GM18868 (cell line): Measurements from ENCODE around the gene KCNJ12.
"Not testable (repeated sequence)": the region's sequence is repeated elsewhere in the genome, so short reads cannot be mapped to it uniquely, and the experiment has no call there.

Experiments
- ATAC-seq: cut with Tn5 transposase; IDR thresholded peaks from one replicate; pipeline ENCODE4 v1.9.1; 2021; ENCODE audit warnings: mild to moderate bottlenecking, moderate library complexity; ENCODE audit not compliant: unreplicated experiment

Gene KCNJ12

DNA sequence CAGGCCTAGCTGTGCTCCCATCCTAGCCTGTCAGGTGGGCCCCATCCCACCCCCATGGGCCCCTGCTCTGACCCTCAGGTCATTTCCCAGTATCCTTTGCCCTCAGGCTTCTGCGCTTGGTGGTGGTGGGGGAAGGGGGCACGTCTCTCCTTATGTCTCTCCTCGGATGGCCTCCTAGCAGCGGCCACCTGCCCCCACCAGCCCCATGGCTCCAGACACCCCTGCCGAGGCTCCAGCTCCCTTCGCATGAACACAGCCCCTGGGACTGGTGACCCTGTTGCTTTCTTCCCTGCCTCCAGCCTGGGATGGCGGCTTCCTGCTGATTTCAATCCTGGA lies 27.3 kb upstream of the KCNJ12 start:
- not testable (repeated sequence) for ATAC-seq

DNA sequence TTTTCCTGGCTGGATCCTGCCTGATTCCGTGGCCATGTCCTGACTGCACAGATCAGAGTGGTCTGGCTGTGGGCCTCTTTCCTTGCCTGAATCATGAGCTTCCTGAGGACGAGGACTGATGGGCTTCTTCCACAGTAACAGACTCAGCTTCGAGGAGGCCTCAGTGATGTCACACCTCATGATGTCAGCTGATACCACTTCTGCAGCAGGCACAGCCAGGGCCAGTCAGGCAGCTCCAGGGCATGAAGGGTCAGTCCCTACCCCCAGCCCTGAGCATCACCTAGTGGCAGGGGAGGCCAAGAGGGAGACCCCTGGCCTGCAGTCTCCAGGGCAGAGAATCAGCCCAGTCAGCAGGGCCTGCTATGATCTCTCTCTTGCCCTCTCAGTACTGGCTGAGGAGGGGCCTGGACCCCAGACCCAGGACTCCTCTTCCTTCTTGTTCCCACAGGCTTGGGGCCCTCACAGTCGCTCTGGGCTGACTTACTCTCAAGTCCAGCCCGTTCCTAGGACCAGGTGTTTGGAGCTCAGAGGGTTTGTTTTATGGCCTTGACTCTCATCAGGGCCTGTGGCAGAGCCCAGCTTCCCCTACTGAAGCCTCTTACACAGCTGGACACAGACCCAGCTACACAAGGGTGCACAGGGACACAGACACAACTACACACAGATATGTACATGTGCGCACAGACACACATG lies 26.7 kb upstream of the KCNJ12 start:
- ATAC-seq = not testable (repeated sequence)

DNA sequence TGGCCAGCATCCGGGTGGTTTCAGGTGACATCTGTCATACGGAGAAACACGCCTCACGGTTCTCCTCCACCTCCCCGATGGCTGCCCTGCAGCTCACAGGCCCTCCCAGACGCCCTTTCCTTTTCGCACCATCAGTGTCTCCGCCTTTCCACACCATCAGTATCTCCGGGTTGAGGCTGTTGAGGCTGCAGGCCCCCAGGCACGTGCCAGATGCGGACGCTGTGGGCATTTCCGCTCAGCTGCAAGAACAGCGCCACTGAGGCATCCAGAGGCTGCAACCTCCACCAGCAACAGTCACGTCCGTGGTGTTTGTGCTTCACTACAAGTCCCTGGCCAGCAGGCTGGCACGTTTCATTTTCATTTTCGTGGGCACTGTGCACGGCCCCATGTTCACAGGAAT lies 25.7 kb upstream of the KCNJ12 start:
- ATAC-seq = not testable (repeated sequence)

DNA sequence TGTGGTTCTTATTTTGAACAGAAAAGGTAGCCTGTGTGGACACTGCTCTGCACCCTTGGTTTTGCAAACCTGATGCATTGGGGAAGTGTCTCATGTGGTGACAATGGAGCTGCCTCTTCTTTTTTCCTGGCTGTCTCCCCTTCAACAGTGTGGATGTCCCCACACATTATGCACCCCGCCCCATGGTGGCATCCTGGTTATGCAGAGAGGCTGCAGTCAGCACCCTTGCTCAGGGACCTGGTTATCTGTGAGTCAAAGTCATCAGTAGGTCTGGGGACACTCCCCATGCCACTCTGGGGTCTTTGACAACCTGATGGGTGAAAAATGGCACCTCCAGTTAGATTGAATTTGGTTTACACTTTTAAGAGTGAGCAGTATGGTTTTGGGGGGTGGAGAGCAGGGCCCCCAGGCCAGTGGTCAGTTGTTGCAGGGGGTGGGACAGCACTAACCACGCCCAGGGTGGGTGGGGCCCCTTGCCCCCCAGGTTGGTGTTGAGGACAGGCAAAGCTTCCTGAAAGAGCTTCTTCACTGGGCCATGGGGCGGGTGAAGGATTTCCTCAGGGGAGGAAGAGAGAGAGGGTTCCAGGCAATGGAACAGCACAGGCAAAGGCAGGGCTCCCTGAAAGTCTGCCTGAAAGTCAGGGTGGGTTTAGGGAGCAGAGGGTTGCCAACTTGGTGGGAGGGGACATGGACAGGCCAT lies 24.6 kb upstream of the KCNJ12 start:
- ATAC-seq = no peak

DNA sequence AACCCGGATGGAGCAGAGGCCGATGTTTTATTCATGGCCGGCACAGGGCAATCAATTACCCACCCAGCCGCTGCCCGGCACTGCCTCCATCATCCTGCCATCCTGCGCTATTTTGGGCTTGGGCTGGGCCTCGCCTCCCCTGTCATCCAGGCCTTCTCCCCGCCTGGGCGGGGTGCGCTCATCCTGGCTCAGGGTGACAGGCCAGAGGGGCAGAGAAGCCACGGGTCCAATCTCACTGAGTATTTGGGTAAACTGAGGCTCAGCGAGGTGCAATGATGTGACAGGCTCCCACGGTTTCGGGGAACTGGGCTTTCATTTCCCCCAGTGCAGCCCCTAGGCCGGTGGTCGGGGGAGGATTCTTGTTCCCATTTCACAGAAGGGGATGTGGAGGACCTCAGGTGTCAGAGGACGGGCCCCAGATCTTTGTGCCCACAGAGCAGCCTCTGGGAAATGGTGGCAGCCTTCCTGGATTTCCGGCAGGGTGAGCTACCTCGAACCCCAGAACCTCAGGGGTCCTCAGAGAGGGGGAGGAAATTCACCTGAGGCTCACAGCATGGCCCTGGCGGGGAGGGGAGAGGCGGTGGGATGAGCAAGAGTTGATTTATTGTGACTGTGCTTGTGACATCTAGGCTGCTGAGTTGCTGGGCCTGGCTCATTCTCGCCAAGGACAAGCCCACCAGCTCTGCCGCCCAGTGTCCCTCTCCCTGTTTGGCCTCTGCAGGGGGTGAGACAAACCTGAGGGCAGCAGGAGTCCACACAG lies 23.8 kb upstream of the KCNJ12 start:
- ATAC-seq = no peak

DNA sequence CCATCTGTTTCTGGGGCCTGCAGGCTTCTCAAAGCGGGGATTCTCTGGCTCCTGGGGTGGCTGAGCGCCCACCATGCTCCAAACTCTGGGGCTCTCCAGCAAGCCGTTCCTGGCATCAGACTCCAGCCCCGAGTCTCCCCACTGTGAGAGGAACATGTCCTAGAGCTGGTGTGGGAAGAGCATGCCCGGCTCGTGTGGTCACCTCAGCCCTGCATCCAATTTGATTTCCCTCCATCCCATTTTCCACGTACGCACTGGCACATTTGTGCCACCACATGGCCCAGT lies 23.2 kb upstream of the KCNJ12 start:
- no peak for ATAC-seq

DNA sequence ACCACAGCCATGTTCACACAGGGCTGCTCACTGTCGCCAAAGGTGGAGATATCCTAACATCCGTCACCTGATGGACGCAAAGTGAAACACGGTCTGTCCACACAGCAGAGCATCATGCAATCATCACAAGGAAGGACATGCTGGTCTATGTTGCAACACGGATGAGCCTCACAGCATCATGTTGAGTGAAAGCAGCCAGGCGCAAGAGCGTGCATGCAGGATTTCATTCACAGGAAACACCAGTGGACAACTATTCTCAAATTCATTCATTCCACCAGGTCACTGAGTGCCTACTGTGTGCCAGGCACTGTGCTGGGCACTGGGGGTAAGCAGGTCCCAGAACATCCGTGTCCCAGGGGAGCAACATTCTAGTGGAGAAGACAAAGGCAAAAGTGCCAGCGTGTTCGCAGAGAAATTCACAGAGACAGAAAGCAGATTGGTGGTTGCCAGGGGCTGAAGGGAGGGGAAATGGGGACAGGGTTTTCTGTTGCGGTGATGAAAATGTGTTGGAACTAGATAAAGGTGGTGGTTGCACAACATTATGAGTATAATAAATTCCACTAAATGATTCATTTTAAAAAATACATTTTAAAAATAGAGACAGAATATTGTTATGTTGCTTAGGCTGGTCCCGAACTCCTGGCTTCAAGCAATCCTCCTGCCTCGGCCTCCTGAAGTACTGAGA lies 22.7 kb upstream of the KCNJ12 start:
- no peak for ATAC-seq

DNA sequence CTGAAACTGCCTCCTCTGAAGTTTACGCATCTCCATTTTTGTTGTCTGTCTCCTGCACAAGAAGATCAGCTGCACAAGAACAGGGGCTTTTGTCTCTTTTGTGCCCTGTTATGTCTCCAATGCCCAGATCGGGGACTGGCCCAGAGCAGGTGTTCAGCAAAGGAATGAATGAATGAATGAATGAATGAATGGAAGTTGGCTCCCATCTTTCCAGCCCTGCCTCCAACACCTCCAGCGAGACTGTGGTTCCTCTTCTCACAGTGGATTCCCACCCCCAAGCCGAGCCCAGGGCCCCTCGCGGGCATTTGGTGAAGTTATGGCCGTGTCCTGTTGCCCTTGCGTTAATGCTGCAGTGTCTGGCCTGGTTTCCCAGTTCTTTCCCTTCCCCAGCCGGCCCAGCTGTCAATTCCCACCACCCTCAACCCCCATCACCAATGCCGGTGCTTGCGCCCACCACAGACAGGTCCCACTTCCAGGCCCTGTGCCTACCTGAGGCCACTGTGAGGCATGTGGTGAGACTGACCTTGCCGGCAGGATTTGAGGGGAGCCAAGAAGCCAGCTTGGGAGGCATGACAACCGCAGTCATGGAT lies 21.3 kb upstream of the KCNJ12 start:
- ATAC-seq = no peak

DNA sequence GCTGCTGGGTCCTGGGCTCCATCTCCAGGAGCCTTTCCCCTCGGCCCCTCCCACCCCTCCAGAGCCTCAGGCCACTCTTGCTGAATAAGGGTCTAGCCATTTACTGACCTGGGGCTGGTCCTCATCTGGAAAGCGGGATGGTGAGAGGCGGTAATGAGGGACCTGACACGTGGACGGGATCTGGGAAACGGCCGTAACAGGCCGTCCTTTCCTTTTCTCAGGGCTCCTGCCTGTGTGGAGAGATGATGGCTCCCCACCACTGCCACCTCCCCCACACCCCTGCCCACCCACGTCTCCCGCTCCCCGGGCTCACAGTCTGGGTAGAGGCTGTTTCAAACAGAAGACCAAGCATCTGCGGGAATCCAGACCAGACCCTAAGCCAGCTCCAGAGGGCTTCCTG lies 20.6 kb upstream of the KCNJ12 start:
- no peak for ATAC-seq

DNA sequence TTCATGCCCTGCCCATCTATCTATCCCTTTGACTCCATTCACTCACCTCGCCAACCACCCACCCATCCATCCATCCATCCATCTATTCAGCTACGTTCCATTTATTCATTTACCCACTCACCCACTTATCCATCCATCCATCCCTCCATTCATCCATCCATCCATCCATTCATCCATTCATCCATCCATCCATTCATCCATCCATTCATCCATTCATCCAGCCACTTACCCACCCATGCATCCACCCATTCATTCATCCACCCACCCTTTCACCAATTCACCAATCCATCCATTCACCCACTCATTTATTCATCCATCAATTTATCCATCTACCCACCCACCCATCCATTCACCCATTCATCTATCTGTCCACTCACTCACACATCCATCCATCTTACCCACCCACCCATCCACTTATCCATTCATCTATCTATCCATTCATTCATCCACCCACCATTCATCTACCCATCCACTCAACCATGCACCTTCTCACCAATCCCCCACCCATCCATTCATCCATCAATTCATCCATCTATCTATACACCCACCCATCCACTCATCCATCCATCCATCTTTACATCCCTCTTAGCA lies 19.5 kb upstream of the KCNJ12 start:
- no peak for ATAC-seq

DNA sequence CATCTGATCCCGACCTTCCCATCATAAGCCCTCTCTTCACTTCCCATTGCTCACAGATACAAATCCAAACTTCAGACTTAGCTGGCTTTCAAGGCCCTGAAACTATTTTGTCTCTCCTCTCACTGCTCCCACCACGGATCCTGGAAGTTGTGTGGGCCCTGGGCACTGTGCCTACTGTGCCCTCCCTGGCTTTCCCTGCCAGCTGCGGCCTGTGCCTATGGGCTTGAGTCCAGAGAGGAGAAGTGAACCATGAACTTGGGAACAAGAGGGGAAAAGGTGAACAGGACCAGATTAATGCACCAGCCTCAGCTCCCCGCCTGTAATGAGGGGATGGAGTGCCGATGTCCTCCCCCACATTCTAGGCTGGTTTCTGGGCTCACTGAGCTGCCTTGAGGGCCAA lies 18.9 kb upstream of the KCNJ12 start:
- ATAC-seq = no peak

DNA sequence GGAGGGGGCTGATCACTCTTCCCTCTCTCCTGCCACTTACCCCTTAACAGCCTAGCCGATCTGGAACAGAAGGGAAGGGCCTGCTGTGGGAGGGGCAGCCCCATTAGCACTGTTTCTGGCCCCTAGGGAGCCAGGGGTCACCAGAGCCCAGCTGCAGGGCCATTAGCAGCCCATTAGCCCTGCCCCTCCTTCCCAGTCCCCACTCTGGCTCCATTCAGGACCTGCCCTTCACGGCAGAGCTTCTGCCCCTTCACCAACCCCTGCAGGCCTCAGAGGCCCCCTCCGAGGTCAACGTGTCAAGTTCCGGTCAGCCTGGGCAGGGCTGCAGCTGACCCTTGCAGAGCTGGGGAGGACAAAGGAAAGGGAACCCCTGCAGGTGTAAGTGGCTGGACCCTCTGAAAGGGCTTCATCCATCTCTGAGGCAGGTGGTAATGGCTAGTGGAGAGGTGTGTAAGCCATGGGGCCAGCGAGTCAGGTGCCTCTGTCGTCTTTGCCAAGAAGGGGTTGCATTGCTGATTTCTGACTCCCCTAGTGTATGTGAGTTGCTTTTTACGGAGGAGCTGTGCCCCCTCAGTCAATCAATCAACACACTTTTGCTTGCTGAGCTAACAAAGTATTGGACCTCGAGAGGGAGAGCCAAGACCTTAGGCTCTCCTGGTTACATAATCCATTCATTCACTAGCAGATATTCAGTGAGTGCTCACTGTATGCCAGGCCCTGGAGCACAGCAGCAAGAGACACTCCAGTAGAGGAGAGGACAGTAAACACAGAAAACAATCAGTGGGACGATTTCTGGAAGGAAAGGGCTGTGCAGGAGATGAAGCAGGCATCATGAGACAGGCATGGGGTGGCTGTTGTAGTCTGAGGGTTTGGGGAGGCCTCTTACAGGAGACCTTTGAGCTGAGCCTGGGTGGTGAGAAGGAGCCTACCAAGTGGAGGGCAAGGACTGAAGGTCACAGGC lies 18.2 kb upstream of the KCNJ12 start:
- no peak for ATAC-seq

DNA sequence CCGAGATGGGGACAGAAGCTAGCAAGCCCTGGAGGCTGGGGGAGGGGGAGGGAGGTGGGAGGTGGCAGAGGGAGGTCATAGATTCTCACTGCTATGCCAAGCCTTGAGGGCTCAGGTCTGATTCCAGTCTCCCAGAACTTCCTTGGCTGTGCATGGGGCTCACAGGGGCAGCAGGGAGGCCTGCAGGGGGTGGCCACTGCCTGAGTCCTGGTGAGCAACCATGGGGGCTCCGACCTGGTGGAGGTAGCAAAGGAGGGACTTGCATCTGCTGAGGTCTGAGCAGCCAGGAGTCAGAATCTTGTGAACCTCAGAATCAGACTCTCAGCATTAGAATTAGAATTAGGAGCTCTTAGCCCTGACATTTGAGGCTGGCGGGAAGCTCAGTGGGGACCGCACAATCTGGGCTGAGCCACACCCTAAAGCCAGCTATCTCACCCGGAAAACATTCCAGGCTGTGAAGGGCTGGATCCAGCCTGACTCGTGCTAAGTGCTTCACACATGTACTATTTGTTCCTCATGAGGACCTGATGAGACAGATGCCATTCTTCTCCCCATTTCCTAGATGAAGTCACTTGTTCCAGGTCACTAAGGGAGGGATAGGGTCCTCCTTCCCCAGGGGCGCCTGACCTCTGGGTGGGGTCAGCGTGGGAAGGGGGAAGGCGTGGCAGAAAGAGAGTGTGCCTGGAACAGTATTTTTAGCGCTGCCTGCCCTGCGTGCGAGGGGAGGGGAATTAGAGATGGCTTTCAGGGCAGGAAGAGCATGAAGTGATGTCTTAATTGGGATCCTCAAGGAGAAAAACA lies 17.3 kb upstream of the KCNJ12 start:
- no peak for ATAC-seq

DNA sequence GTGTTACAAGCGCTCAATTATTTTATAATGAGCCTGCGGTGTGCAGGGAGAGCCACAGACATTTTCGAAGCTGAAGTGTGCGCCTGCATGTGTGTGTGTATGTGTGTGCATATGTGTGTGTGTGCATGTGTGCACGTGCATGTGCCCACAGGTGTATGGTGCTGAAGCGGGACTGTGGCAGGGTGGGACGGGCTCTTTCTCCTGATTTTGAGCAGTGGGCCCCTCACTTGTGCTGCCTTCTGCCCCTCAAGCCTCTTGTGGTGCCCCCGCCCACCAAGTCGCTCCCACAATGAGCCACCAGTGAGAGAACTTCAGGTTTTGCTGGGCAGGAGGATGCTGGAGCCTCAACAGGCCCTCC lies 16.7 kb upstream of the KCNJ12 start:
- no peak for ATAC-seq

DNA sequence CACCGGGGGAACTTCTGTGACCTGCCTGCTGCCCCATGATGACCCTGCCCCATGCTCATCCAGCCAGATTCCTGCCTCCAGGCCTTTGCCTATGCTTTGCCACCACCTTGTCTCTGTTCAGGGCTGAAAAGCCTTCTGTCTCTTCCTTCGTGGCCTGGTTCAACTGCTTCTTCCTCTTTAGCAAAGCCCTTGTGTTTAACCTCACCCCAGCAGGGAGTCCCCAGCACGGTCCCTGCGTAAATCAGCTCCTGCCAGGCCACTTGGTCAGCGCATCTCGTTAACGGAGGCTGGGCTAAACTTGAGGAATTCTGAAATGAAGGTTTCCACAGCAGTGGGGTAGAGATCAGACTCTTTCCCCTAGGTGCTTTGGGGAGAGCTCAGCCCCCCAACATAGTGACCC lies 16.1 kb upstream of the KCNJ12 start:
- ATAC-seq = no peak

DNA sequence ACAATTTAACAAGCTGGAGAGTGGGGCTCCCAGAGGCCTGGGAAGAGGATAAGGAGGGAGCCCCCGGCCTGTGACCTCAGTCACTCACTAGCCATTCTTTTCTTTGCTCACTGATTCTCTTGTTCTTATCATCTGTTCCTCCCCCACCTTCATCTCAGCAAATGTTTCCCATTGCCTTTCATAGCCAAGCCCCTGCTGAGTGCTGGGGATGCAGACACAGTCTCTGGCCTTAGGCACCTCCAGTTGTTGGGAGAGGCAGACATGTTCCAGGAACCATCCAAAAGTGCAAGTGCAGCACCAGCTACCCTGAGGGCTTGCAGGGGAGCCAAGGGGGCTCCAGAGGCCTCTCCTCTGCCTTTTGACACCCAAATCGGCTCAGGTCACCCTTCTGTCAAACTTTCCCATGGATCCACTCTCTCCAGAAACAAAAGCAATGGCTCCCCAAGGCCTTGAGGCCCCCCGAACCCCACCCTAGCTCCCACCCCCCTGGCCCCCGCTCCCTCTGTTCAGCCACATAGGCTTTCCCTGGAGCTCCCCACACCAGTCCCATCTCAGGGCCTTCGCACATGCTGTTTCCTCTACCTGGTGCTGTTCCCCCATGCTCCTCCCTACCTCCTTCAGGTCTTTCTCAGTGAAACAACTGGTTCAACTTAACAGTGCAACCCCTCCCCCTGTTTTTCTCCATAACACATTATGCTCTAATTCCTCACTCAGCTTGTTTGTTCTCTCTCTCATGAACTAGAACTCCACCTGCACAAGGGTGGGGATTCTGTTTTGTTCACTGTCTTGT lies 14.9 kb upstream of the KCNJ12 start:
- no peak for ATAC-seq

DNA sequence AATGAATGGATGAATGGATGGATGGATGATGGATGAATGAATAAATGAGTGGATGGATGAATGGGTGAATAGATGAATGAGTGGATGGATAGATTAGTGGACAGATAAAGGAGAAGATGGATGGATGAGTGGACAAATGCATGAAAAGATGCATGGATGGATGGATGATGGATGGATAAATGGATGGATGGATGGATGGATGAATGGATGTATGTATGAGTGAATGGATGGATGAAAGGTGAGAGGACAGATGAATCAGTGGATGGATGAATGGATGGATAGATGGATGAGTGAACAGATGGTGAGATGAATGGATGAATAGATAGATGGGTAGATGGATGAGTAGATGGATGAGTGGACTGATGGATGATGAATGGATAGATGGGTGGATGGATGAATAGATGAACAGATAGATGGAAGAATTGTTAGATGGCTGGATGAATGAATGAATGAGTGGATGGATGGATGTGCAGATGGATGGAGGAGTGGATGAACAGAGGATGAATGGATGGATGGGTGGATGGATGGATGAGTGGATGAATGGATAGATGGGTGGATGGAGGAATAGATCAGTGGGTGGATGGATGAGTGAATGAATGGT lies 13.7 kb upstream of the KCNJ12 start:
- ATAC-seq = no peak
